ENCODE measurements around the gene TEAD1. TPM values are rescaled to one million over a fixed set of nuclear protein-coding genes. Genes with fewer than 3 reads are reported as not detected.

TEAD1 gene
- polyA plus RNA-seq, 3 donors: 81.0 to 97.4 (median 96.6) TPM

DNA sequence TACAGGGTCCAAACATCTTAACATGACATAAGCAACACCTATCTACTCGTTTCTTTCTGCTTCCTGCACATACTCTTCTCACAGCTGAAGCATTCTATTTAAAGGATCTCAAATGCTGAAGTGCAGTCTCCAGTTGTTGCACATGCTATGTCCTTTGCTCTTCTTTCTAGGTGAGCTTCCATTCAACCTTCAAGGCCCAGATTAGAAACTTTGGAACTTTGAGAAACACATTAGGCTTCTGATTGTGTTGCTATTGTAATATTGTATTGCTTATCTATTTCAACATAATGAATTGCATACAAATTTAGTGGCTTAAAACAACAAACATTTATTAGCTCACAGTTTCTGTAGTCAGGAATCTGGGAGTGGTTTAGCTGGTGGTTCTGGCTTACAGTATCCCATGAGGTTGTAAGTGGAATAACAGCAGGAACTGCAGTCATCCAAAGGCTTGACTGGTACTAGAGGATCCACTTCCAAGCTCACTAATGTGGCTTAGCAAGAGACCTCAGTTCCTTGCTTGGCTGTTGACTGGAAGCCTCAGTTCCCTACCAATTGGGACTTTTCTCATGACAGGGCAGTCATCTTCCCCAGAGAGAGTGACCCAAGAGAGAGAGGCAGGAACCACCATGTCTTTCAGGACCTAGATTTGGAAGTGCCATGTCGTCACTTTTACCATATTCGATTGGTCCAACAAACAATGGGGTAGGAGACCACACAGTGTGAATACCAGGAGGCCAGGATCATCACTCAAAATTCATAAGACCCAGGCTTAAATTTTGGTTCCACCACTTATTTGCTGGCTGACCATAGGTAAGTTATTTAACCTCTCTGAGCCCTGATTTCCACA lies 307.7 kb downstream of the TEAD1 start:
- no peak for DNase-seq

DNA sequence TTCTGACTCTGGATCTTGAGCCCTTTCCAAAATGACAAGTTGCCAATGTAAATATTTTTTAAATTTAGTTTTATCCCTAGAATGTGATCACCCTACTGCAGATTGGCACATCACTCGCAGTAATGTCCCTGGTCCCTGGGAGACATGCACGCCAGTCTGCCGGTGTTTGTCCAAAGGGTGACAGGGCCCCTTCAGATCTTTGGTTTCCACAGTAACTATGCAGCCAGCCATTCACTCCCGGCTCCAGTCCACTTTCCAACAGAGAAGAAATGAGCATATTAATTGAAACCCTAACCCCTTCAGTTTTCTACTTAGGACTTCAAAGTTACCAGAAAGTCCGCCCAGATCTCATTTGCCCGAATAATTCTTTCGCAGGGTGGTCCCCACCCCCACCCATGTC lies 309.1 kb downstream of the TEAD1 start:
- no peak for DNase-seq

DNA sequence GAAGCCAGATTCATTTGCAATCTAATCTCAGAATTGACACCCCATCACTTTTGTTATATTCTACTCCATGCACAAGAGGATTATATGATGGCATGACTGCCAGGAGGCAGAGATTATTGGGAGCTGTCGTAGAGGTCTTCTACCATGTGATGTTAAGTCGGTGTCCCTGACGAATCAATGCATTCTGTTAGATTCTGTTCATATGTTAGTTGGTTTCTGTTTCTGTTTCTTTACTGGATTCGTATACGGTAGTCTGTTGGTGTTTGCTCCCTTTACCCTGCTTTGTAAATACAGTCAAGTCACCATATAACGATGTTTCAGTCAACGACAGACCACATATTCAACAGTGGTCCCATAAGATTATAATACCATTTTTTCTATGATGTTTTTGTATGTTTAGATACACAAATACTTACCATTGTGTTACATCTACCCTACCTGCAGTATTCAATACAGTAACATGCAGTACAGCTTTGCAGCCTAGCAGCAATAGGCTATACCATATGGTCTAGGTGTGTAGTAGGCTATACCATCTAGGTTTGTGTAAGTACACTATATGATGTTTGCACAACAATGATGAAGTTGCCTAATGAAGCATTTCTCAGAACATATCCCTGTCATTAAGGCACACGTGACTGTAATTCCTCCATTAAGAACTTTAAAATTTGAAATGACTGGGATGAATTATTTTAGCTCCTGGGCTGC lies 312.1 kb downstream of the TEAD1 start:
- no peak for DNase-seq

DNA sequence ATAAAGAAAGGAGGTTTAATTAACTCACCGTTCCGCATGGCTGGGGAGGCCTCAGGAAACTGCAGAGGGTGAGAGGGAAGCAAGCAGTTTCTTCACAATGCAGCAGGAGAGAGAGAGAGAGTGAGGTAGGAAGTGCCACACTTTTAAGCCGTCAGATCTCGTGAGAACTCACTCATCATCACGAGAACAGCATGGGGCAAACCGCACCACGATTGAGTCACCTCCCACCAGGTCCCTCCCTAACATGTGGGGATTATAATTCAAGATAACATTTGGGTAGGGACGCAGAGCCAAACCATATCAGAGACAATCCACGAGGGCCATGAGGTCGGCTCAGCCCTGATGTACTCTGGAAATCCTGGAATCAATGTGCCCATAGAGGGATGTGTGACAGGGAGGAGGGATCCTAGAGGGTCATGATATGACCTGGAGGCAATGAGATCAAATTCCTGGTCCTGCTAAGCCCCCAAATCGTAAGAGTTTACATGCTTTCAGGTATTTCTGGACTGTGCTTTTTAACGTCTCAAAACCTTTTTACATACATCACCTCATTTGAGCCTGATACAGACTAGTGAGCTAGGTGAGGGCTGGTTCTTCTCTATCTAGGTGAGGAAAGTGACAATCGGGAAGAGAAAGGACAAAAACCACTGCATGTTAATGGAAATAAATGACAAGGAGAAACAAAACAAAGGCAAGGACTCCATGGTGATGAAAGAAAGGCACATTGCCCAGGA lies 315.4 kb downstream of the TEAD1 start:
- DNase-seq: no peak

DNA sequence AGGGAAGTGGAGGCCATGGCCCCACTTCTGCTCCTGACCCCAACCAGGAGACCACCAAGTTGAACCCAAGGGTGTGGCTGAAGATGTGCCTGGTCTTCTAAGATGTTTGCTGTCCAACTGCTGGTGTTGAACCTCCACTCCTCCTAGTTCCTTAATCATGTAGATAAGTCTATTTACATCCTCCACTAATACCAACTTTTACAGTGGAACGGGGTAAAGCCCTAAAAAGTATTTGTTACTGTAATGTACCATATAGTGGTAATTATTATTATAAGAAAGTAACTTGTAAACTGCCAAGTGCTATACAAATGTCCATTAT lies 315.9 kb downstream of the TEAD1 start:
- DNase-seq: no peak

DNA sequence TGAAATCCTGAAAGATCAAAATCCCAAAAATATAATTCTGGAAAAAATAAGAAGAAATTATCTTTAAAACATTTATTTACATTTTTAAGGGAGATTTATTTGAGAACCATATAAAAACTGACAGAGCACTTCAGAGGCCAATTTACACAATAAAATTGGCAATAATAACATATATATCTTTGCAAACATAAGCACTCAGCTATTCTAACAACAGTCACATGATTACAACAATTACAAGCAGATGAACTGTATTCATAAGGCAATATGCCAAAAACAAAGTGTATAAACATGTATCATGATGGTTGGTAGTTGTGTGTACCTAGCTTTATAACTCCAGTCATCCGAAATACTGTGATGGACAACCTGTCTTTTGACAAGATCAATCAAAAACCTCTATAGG lies 317.2 kb downstream of the TEAD1 start:
- no peak for DNase-seq

DNA sequence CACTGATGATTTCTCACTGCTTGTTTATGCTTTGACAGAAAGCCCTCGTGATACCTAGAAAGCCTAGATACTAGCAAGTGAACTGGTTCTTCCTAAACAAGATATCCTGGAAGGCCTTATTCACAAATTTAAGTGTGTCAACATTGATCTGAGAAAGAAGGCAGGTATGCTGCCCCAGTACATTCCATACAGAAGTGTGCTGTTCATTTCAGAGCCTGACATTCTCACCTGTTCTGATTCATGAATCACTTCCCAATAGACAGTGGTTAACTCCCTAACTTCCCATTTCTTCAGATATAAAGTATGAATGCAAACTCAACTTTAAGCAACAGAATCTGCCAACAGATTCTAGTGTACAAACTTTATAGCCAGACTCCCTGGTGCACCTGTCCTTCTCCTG lies 319.4 kb downstream of the TEAD1 start:
- no peak for DNase-seq
